ENCODE measurements around the gene CCDC3.

Gene CCDC3

GRCh38 chr10:12950583-12951128 is 50.9 kb downstream of the CCDC3 start:
- no peak for TF ChIP-seq ZFX (IDR thresholded peaks at IDR 0.05; ENCODE audit: borderline replicate concordance)
- no peak for TF ChIP-seq CTCF (IDR thresholded peaks at IDR 0.05)
- H3K27ac ChIP-seq = no peak overlapping the region

- TF ChIP-seq CTCF (IDR thresholded peaks at IDR 0.05) = peak; percentile 26
- no peak for TF ChIP-seq ZFX (IDR thresholded peaks at IDR 0.05; ENCODE audit: borderline replicate concordance)
- no peak overlapping the region for H3K27ac ChIP-seq
These were observed 52.3 kb downstream of the CCDC3 start for GRCh38 chr10:12949248-12949647.

GRCh38 chr10:12947741-12948140 is 53.8 kb downstream of the CCDC3 start:
- TF ChIP-seq ZFX (IDR thresholded peaks at IDR 0.05; ENCODE audit: borderline replicate concordance) = no peak
- TF ChIP-seq CTCF (IDR thresholded peaks at IDR 0.05) = no peak

GRCh38 chr10:12946372-12946771 is 55.1 kb downstream of the CCDC3 start:
- TF ChIP-seq ZFX (IDR thresholded peaks at IDR 0.05; ENCODE audit: borderline replicate concordance) = no peak
- no peak for TF ChIP-seq CTCF (IDR thresholded peaks at IDR 0.05)
- H3K27ac ChIP-seq = no peak overlapping the region

More at GRCh38 chr10:12947741-12948140, 53.8 kb downstream of the CCDC3 start:
- H3K27ac ChIP-seq = no peak overlapping the region

GRCh38 chr10:12945690-12946359 is 55.7 kb downstream of the CCDC3 start:
- H3K27ac ChIP-seq = no peak overlapping the region
- TF ChIP-seq ZFX (IDR thresholded peaks at IDR 0.05; ENCODE audit: borderline replicate concordance) = no peak
- no peak for TF ChIP-seq CTCF (IDR thresholded peaks at IDR 0.05)

- TF ChIP-seq ZFX (IDR thresholded peaks at IDR 0.05; ENCODE audit: borderline replicate concordance) = no peak
- no peak for TF ChIP-seq CTCF (IDR thresholded peaks at IDR 0.05)
These were observed 56.6 kb downstream of the CCDC3 start for GRCh38 chr10:12944931-12945330.

GRCh38 chr10:12943425-12943824 is 58.1 kb downstream of the CCDC3 start:
- no peak overlapping the region for H3K27ac ChIP-seq
- TF ChIP-seq CTCF (IDR thresholded peaks at IDR 0.05) = no peak

More at GRCh38 chr10:12944931-12945330, 56.6 kb downstream of the CCDC3 start:
- no peak overlapping the region for H3K27ac ChIP-seq
